ENCODE results near the gene TBC1D2B.

Gene TBC1D2B

DNA sequence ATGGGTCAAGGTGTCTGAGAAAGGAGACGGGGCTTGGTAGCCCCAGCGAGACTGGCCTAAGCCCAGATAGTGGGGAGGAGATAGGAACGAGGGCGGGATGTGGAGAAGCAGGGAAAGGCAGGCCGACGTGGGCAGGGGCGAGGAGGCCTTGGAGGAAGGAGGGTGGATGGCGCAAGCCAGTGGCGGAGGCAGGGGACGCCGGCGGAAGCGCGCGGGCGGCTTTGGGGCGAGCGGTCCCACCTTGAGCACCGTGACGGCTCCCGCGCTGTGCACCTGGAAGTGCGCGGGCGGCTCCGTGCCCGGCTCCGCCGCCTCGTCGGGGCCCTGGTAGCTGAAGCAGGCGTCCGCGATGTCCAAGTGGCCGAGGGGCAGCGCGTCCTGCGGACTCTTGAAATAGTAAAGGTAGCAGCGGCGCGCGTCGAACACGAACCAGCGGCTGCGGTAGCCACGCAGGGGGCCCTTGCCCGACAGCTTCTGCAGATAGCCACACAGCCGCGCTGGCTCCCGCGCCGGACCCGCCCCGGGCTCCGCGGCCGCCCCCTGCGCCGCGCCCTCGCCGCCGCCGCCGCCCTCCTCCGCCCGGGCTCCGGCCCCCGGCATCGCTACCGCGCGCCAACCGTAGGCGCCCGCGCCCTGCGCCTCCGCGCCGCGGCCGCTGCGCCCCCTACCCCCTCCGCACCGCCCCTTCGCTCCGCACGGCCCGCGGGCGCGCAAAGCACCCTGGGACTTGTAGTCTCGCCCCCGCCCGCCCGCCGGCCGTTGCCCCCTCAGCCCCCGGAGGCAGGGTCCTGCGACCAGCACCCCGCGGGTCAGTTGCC, at the start of gene TBC1D2B:
TBC1D2B (minus strand) TSS at position 659 of the 818 bp plus-strand sequence; CDS start at position 600, 59 bp downstream.
- no peak for DNase-seq (ENCODE audit: low read depth)
- peak within 1 kb of the TSS; percentile 72 for H3K4me3 ChIP-seq (ENCODE audit: low read depth, low read length)
- in situ Hi-C loops (cut with HindIII; ENCODE audit: low sequenced_read_pairs) = no loop called here
- TF ChIP-seq, protein P1, sequence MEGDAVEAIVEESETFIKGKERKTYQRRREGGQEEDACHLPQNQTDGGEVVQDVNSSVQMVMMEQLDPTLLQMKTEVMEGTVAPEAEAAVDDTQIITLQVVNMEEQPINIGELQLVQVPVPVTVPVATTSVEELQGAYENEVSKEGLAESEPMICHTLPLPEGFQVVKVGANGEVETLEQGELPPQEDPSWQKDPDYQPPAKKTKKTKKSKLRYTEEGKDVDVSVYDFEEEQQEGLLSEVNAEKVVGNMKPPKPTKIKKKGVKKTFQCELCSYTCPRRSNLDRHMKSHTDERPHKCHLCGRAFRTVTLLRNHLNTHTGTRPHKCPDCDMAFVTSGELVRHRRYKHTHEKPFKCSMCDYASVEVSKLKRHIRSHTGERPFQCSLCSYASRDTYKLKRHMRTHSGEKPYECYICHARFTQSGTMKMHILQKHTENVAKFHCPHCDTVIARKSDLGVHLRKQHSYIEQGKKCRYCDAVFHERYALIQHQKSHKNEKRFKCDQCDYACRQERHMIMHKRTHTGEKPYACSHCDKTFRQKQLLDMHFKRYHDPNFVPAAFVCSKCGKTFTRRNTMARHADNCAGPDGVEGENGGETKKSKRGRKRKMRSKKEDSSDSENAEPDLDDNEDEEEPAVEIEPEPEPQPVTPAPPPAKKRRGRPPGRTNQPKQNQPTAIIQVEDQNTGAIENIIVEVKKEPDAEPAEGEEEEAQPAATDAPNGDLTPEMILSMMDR (IDR thresholded peaks at IDR 0.05; ENCODE audit: low read depth, low read length, missing control alignments) = no peak

DNA sequence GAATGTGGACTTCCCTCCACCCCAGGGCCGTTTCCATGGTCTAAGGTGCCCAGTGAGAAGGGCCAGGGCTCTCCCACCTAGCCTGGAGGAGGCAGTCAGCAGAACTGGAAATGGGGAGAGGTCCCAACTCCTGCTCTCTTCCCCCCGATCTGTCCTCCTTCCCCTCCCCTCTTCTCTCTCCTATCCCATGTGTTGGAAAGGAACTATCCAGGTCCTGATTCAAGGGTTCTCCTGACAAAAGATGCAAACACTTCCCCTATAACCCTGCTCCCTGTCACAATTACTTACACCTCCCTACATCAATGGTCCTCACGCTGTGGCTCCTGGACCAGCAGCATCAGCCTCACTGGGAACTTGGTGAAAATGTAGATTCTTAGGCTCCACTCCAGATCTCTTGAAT, 47.8 kb upstream of the TBC1D2B start:
- TF ChIP-seq, protein P1 (IDR thresholded peaks at IDR 0.05; ENCODE audit: low read depth, low read length, missing control alignments) = no peak
- DNase-seq (ENCODE audit: low read depth) = no peak
- H3K4me3 ChIP-seq (ENCODE audit: low read depth, low read length) = no peak overlapping the region
- in situ Hi-C loops (cut with HindIII; ENCODE audit: low sequenced_read_pairs) = no loop called here

DNA sequence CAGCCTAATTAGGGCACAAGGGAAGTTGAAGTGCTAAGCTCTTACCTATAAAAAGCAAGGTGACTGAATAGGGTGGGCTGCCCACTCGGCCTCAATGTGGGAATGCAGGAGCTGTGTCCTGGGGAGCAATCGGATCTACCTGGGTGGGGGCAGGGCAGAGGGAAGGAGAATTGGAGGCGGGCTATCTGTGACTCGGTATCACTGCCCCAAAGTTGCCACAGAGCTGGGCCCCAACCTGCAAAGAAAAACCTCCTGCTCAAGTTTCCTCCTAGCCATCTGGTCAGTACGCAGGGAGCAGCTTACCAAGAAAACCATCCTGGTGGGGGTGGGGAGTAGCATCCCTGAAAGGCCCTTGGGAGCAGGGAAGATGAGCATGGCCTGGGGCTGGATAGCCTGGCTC, 43.0 kb upstream of the TBC1D2B start:
- DNase-seq (ENCODE audit: low read depth) = no peak
- in situ Hi-C loops (cut with HindIII; ENCODE audit: low sequenced_read_pairs) = no loop called here
- no peak overlapping the region for H3K4me3 ChIP-seq (ENCODE audit: low read depth, low read length)
- TF ChIP-seq, protein P1 (IDR thresholded peaks at IDR 0.05; ENCODE audit: low read depth, low read length, missing control alignments) = no peak

DNA sequence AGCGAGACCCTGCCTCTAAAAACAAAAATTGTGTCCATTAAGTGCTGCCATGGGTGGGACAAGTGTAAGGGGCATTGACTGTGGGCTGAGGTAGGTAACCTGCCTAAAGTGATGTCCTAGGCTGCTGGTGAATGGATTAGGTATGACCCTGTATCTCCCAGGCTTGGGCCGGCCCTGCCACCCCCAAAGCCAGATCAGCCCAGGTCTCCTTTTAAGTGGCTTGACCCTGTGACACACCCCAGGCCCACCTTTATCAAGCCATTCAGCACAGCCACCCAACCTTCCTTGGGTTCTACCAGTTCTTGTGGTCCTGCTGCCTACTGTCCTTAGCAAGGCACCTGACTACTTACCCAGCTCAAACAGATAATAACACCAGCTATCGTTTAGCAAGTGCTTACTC, 35.0 kb upstream of the TBC1D2B start:
- TF ChIP-seq, protein P1 (IDR thresholded peaks at IDR 0.05; ENCODE audit: low read depth, low read length, missing control alignments) = no peak
- no peak for DNase-seq (ENCODE audit: low read depth)
- in situ Hi-C loops (cut with HindIII; ENCODE audit: low sequenced_read_pairs) = no loop called here
- H3K4me3 ChIP-seq (ENCODE audit: low read depth, low read length) = no peak overlapping the region

DNA sequence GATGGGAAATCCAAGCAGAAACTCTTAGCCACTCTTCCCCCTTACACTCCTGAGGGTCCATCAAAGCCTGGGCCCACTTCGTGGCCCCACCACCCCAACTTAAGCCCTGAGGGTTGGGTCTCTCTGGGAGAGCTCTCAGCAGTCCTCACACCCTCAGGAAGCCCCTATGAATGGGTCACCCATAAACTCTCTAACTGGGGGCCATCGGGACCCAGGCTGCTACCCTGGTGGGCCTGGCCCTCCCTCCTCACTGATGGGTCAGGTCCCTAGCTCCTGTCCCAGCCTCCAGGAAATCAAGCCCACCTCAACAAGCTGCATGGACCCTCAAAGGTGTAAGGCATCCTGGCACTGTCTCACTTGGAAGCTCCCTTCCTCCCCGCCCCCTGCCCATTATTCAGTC, 34.3 kb upstream of the TBC1D2B start:
- no peak for DNase-seq (ENCODE audit: low read depth)
- TF ChIP-seq, protein P1 (IDR thresholded peaks at IDR 0.05; ENCODE audit: low read depth, low read length, missing control alignments) = no peak
- H3K4me3 ChIP-seq (ENCODE audit: low read depth, low read length) = no peak overlapping the region
- in situ Hi-C loops (cut with HindIII; ENCODE audit: low sequenced_read_pairs) = no loop called here

DNA sequence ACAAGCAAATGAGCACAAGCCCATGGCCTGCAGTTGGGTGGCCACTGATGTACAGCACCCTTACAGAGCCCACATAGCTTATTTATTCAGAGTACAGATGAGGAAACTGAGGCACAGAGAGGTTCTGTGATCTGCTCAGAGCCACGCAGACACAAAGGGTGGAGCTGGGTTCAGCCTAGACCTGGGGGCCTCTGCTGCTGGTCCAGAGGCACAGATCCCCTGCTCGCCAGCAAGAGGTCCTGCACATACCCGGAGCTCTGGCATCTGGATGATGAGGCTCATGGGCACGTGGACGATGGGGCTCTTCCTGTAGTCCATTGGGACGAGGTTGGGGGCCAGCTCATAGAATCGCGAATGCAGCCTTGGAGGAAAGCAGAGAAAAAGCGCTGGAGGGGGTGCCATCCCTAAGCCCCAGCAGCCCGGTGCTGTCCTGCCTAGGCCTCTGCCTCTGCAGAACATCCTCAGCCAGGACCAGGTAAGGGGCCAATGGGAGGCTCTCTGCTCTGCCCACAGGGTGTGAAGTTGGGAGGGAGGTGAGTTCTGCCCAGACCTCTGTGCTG, 33.5 kb upstream of the TBC1D2B start:
- H3K4me3 ChIP-seq (ENCODE audit: low read depth, low read length) = no peak overlapping the region
- no peak for DNase-seq (ENCODE audit: low read depth)
- TF ChIP-seq, protein P1 (IDR thresholded peaks at IDR 0.05; ENCODE audit: low read depth, low read length, missing control alignments) = no peak
- in situ Hi-C loops (cut with HindIII; ENCODE audit: low sequenced_read_pairs) = no loop called here
